AG04449 (cell line): Measurements from ENCODE around the gene MPPED2.

Experiments
- CTCF ChIA-PET: fragments of 350-600 bp; formaldehyde crosslinking; extraction: SDS; loops from one replicate; lab custom pipeline; 2021; ENCODE audit warnings: antibody characterized with exemption; lab: Yijun Ruan, JAX
- POLR2A ChIA-PET: fragments of 400-600, 350-600 bp; formaldehyde crosslinking; extraction: SDS; loops from one replicate; lab custom pipeline; 2020; ENCODE audit warnings: antibody characterized with exemption, inconsistent platforms; lab: Yijun Ruan, JAX
- DNase-seq: peaks from one replicate; pipeline ENCODE4 v3.0.0-alpha.2; 2010; ENCODE audit warnings: low read depth, low spot score
- H3K4me3 ChIP-seq: 2 replicates; pipeline ENCODE4 v1.5.1; 2011; ENCODE audit warnings: low read depth, mild to moderate bottlenecking, control low read depth, low read length
- CTCF ChIP-seq: IDR thresholded peaks from one replicate; pipeline ENCODE4 v1.5.1; 2011; ENCODE audit warnings: mild to moderate bottlenecking, moderate library complexity, low read length, control low read depth, inconsistent platforms; ENCODE audit not compliant: insufficient read depth; ENCODE audit errors: missing control alignments

Gene MPPED2

GRCh38 chr11:30587269-30587812, 1.2 kb upstream of the MPPED2 start:
- H3K4me3 ChIP-seq: no peak overlapping the region
- no peak for DNase-seq
- ChIA-PET POLR2A (no interaction called here), CTCF (no interaction called here)
- TF ChIP-seq CTCF: no peak

DNA sequence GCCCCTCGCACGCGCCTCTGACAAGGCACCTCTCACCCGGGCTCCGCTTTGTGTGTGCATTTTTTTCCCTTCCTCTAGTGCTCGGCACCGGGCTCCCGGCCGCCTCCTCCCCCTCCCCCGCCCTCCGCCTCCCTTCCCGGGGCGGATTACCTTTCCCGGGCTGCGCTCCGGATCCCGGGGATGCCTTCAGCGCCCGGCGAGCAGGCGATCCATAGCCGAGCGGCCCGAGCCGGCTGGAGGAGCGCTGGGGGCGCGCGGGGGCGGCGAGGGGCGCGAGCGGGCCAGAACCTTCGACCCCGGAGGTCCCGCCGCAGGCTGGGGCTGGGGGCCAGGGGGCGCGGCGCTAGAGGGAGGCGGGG, 282 bp downstream of the MPPED2 start:
- no peak for DNase-seq
- peak overlapping the region; percentile 21 for H3K4me3 ChIP-seq
- TF ChIP-seq CTCF: no peak
- ChIA-PET POLR2A (no interaction called here), CTCF (no interaction called here)

DNA sequence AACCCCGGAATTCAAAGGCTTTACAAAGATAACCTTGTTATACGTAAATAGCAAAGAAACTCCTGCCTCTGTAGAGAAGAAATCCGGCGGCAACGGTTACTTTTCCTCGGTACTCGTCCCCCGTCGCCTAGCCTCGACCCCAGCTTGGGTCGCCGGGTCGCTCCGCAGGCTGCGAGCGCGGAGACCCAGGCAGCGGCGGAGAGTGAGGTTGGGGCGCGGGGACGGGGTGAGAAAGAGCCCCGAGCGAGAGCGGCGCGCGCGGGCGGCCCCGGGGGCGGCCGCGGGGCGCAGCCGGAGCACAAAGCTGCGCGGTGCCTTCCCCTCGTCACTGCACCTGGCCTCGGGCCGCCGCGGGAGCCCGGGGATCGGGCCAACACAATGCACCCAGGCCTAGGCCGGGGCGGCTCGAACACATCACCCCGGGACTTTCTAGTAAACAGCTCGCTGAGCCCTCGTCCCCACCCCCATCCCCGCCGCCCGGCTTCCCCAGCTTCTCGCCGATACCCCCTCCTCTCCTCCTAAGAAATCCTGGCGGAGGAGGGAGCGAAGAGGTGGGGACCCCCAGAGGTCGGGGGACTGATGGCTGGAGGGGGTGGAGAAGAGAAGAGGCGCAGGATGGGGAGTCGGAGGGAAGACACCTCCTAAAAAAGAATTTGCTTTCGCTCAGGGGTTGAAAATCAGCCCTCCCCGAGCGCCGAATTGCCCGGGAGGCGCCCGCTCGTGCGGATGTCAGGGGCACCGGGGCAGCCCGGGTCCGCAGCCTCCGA, 845 bp downstream of the MPPED2 start:
- H3K4me3 ChIP-seq: peak overlapping the region; percentile 21
- POLR2A ChIA-PET: no interaction called here
- no peak for TF ChIP-seq CTCF
- CTCF ChIA-PET: no interaction called here
- no peak for DNase-seq

- ChIA-PET POLR2A (no interaction called here), CTCF (no interaction called here)
- TF ChIP-seq CTCF: no peak
- no peak for DNase-seq
- H3K4me3 ChIP-seq: no peak overlapping the region
Observed at GRCh38 chr11:30583476-30584280, 2.5 kb downstream of the MPPED2 start.

DNA sequence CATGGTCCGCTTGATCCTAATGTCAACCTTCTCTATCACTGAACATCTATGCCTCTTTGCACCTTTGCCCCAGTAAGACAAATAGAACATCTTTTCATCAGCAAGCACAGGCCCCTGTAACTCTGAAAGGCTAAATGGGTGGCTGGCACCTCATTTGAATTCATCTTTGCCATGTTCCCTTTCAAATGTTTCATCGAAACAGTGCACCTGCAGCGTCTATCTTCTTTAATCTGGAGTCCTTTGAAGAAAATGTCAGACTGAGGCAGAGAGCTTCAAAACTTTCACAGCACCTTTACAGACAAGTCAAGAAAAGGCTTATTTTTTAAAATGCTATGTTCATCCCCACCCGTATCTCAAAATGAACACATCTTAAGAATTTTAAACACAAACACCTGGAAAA, 3.4 kb downstream of the MPPED2 start:
- TF ChIP-seq CTCF: no peak
- ChIA-PET CTCF (no interaction called here), POLR2A (no interaction called here)
- H3K4me3 ChIP-seq: no peak overlapping the region
- DNase-seq: no peak

DNA sequence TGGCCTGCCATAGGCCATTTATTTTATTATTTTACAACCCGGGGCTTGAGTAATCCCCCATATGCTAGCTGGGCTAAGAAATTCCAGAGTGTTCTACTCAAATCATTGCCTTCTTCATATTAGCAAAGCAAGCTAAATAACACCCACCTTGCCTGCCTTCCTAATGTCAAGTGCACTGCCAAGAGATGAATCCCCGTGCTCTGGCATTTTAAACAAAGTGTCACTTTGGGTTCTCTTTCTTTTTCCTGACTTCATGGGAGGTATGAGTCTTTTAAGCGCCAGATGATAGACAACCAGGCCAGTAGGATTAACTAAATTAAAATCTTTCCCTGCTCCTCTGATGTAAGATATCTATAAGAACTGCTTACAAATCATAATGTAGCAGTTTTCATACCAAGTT, 4.5 kb downstream of the MPPED2 start:
- TF ChIP-seq CTCF: no peak
- DNase-seq: no peak
- CTCF ChIA-PET: no interaction called here
- POLR2A ChIA-PET: no interaction called here
- H3K4me3 ChIP-seq: no peak overlapping the region
